Measurements from ENCODE around the gene WDR33.

The WDR33 gene

DNA sequence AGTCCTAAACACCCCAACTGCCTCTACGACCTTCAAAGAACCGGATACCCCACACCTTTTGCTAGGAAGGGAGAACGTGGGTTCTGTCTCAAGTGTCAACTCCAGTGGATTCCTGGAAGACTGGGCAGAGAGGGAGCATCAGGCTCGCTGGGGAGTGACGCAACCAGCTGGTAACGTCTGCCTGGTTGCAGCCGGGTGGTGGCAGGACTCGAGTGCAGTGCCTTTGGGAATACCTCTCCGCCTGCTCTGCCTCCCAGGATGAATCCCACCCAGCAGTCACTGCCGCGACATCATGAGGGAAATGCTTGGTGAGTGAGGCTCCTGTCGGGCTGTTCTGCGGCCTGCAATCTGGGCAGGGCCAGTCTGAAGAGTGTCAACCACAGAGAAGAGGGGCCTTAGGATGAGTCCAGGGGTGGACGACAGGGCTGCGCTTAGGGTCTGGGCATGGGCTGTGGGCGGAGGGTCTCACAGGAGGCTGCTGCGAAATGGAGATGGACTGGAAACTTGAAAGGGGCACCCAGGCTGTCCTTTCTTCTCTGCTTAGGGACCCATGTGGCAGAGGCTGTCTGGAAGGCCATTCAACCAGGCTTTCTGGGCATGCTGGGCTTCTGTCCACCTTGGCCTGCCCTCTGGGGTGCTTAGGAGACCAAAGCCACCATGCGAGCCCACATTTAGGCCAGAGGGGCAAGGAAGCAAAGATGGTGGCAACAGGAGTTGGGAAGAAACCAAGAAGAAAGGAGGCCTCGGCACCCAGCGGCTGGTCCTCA, 152.1 kb downstream of the WDR33 start:
- in situ Hi-C loops (cut with MboI; ENCODE audit: low sequenced_read_pairs): no loop called here

DNA sequence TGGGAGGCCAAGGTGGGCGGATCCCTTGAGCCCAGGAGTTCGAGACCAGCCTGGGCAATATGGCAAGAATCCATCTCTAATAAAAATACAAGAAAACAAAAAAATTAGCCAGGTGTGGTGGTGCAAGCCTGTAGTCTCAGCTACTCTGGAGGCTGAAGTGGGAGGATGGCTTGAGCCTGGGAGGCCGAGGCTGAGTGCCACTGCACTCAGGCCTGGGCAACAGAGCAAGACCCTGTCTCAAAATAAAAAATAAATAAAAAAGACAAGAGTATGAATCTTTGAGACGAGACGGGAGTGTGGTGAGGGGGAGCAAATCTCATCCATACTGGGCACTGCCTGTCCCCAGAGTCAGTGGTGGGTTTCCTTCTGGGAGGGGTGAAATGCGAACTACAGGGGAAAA, 152.8 kb downstream of the WDR33 start:
- in situ Hi-C loops (cut with MboI; ENCODE audit: low sequenced_read_pairs): no loop called here

DNA sequence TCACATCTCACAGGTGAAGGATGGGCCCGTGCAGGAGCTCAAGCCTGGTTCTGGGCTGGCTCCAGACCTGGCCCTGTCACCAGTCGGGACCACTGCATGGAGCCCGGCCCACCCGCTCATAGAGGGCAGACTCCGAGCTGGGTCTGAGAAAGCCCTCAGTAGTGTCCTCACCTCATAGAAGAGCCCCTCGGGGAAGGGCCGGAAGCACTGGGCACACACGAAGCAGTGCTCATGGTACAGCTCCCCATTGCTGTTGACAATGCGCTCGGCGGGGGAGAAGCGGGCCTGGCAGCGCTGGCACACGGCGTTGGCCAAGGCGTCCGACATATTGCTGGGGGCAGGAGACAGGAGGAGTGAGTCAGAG, 153.8 kb downstream of the WDR33 start:
- in situ Hi-C loops (cut with MboI; ENCODE audit: low sequenced_read_pairs): no loop called here

DNA sequence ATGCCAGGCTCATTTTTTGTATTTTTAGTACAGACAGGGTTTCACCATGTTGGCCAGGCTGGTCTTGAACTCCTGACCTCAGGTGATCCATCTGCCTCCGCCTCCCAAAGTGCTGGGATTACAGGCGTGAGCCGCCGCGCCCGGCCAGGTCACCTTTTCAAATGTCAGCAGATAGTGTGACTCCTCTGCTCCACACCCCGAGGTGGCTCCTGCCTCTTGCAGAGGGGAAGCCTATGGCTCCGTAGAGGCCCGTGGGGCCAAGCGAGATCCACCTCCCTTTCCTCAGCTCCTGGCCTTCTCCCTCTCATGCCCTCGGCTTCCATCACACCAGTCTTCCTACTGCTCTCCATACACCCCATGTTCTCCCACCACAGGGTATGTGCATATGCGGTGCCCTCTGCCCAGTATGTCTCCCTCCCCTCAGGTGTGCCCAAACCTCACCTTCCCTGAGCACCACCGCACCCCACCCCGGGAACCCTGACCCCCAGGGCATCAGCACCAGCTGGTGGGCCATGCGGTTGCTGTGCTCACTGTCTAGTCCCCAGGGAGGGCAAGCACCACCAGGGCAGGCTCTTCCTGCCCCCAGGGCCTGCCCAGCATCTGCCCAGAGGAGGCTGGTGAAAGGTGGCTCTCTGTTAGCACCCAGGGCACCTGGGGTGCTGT, 154.3 kb downstream of the WDR33 start:
- in situ Hi-C loops (cut with MboI; ENCODE audit: low sequenced_read_pairs): no loop called here

DNA sequence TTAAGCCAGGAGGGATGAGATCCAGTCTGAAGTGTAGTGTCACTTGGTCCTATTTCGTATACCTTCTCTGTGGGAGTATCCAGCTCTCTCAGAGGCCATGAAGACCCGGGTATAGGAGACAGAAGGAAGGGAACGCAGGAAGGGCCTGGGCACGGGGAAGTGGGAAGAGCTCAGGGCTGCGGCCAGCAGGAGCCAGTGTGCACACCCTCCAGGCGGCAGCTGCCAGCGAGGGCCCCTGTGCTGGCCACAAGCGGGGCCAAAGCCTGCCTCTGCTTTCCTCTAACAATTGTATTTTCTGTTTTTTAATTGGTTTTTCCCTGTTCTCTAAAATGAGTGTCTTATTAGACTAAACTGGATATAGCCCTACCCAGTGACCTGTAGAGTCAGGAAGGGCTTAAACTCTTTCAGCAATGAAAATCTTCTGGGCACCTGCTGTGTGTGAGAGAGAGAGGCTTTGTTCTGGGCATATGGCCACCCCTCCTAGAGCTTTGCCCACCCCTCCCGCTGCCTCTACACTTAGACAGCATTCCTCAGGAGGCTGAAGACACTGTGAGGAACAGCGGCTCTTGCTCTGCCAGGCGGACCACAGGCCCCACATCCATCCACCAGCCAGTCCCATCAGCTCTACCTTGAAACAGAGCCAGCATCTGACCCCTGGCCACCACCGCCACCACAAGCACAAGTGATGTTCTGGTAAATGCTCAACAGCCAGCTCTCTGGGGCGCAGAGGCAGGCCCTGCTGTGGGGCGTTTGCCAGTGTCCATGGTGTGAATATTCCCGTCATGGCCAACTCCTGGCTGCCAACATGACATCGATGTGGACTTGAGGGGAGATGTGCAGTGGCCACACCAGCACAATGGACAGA, 155.5 kb downstream of the WDR33 start:
- in situ Hi-C loops (cut with MboI; ENCODE audit: low sequenced_read_pairs): no loop called here

DNA sequence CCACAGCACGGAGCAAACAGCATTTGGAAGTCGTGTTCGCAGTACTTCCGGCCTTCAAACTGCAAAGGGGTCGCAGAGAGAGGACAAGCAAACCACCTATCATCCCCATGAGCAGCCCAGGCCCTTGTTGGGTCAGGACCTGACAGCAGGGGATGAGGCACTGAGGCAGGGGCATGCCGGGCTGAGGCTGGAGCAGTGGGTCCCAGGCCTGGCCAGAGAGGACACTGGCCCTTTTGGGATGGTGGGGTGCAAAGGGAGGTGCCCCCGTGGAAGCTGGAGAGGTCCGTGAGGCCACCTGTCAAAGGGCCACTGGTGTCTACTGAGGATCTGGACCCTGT, 156.2 kb downstream of the WDR33 start:
- in situ Hi-C loops (cut with MboI; ENCODE audit: low sequenced_read_pairs): no loop called here

DNA sequence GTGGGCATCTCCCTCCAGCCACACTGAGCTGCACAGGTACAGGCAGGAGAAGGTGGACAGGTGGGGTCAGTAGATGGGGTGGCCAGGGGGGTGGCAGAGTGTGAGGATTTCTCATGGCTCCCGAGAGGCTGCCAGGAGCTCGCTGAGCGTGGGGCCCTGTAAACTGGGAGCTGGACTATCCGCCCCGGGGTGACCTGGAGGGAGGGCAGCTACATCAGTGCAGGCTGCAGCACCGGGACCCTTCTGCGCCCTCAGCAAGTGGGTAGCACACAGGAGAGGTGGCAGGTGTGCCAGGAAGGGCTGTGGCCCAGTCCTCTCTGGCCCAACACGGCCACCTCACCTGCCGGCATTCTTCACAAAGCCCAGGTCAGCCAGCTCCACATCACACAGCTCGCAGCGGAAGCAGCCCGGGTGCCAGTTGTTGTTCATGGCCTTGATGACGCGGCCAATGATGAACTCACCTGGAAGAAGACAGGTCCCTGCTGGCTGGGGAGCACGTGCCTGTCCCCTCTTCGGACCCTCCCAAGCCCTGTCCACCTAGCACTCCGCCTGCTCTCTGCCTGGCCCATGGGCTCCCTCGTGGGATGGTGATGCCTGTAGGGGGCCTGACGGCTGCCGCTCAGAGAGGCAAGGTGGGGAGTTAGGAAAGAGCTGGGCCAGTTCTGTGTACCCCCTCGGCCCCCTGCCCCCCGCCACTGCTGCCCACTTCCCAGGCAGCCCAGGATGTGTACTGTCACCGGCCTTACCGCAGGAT, 156.7 kb downstream of the WDR33 start:
- in situ Hi-C loops (cut with MboI; ENCODE audit: low sequenced_read_pairs): no loop called here

DNA sequence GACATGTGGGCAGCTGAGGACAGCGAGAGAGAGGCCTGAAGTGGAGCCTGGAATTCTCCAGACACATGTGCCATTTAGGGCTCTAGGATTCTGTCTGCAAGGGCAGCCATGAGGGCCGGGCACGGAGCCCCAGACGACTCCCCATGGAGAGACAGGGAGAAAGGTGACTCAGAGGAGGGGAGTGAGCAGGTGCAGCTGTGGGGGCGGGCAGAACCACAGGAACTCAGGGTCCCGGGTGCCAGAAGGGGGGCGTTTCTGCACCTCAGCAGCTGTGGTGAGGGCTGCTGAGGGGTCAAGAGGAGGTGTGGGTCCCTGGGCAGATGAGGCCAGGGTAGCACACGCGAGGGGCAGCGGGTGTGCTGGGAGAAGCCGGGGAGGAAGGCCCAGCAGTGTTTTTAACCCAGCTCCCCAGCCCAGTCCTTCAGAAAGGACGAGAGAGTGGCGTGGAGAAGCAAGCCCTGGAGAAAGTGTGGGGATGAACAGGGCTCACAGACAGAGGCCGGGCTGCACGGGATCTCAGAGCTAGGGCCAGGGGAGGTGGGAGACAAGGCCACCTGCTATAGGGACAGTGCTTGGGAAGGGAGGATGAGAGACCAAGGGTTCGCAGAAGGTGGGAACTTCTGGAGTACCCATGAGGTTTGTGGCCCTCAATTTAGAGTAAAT, 157.4 kb downstream of the WDR33 start:
- in situ Hi-C loops (cut with MboI; ENCODE audit: low sequenced_read_pairs): no loop called here

DNA sequence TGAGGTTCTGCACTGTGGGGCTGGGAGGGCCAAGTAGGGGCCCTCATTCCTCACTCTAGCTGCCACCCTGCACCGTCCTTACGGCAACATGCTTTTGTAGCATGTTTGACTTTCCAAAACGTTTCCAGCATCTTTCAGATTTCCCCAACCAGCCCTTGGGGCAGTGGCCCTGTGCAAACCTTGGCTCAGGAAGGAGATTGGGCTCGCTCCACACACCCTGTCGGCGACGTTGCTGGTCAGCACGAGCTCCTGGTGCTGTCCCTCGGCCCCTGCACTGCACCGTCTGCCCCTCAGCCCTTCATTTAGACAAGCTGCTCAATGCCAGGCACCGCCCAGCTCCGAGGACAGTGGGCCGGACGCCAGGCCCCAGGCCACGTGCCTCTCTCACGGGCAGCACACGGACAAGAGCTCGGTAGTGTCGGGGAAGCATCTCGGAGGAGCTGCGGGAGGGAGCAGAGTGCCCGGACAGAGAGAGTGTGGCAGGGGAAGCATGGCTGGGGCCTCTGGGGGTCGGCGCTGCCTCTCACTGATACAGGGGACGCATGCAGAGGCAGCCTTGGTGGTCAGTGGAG, 158.1 kb downstream of the WDR33 start:
- in situ Hi-C loops (cut with MboI; ENCODE audit: low sequenced_read_pairs): no loop called here

DNA sequence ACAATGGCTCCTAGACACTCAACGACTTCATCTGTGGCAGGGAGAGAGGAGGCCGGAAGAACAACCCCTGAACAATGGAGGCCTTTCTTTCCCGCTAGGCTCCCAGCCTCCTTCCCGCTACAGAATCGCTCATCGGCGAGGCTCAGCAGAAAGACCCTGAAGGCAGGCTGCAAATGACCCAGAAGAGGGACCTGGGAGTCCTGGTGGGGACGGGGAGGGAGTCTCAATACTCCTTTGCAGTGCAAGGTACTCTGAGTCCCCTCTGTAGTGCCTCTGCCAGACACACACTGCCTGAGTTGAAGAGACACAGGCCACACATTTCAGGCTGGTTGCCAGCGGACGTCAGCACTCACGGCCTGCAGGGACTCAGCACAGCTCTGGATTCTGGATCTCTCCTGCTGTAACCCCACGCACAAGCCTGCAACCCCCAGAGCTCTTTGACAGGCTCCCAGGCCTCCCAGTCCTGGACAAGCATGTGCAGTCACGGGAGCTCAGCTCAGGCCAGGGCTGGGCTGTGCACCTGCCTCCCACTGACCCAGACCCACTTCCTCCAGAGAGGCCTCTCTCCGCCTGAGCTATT, 158.9 kb downstream of the WDR33 start:
- in situ Hi-C loops (cut with MboI; ENCODE audit: low sequenced_read_pairs): no loop called here

DNA sequence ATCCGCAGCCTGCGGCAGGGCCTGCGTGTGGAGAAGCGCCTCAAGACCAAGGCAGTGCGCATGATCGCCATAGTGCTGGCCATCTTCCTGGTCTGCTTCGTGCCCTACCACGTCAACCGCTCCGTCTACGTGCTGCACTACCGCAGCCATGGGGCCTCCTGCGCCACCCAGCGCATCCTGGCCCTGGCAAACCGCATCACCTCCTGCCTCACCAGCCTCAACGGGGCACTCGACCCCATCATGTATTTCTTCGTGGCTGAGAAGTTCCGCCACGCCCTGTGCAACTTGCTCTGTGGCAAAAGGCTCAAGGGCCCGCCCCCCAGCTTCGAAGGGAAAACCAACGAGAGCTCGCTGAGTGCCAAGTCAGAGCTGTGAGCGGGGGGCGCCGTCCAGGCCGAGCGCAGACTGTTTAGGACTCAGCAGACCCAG, 159.6 kb downstream of the WDR33 start:
- in situ Hi-C loops (cut with MboI; ENCODE audit: low sequenced_read_pairs): no loop called here
